Left lung (tissue), 10 donors: ENCODE data around the gene TAF1D. TPM values are rescaled to one million over a fixed set of nuclear protein-coding genes. Genes with fewer than 3 reads are reported as not detected.

Experiments used
- ATAC-seq: fragments of 200-7000 bp; cut with Tn5 transposase; one replicate; pipeline ENCODE4 v1.9.1; 2020; ENCODE audit warnings: moderate library complexity
- DNase-seq, 4 donors: peaks; one replicate each; pipeline ENCODE4 v3.0.0-alpha.2; 2013 to 2020
- H3K27ac ChIP-seq, 2 donors: fragments of 200-600 bp; sonication (generic) in 1 of 2; one replicate each; pipeline versions ENCODE4 v1.5.0 to v1.8.0; 2020 to 2021
- H3K27me3 ChIP-seq, 2 donors: fragments of 200-600 bp; sonication (generic) in 1 of 2; one replicate each; pipeline versions ENCODE4 v1.5.0 to v1.8.0; 2020 to 2021
- H3K36me3 ChIP-seq, 2 donors: fragments of 200-600 bp; sonication (generic) in 1 of 2; one replicate each; pipeline versions ENCODE4 v1.5.0 to v1.8.0; 2020 to 2021
- H3K4me1 ChIP-seq, 2 donors: fragments of 200-600 bp; one replicate each; pipeline ENCODE4 v1.8.0; 2021
- H3K4me3 ChIP-seq, 2 donors: fragments of 200-600 bp; sonication (generic) in 1 of 2; one replicate each; pipeline versions ENCODE4 v1.5.0 to v1.8.0; 2020 to 2021; ENCODE audit warnings: mild to moderate bottlenecking in 1 of 2
- H3K9me3 ChIP-seq, 2 donors: fragments of 200-600 bp; sonication (generic) in 1 of 2; one replicate each; pipeline versions ENCODE4 v1.5.0 to v1.8.0; 2020 to 2021
- intact Hi-C, 2 donors: fragments of 100-400 bp; cut with DNase I; formaldehyde crosslinking; loops; one replicate each; pipeline versions ENCODE4 v1.11.2 to v1.14.2; 2022
- polyA plus RNA-seq, 6 donors: library from polyadenylated mRNA; unstranded; fragments of 120-200 nt; gene quantifications; one replicate each; pipeline ENCODE4 v1.2.1, GENCODE V29; 2013; ENCODE audit not compliant: insufficient read length in 6 of 6
- total RNA-seq, 2 donors: library from RNA; stranded (reverse); fragmentation: NEBNext Ultra II Directional; extraction: Animal tissue kit (Norgen Biotek cat#: 25700); gene quantifications; one replicate each; pipeline ENCODE4 v1.2.1, GENCODE V29; 2021
- TF ChIP-seq, protein P1 (sequence below), 2 donors: fragments of 200-600 bp; sonication (generic) in 1 of 2; IDR thresholded peaks; one replicate each; pipeline versions ENCODE4 v1.5.0 to v1.8.0; 2021; ENCODE audit warnings: antibody characterized with exemption in 2 of 2
- donor health status: DM: no; HTN: yes; CAD: no.
- donor health status: DM: no; HTN: no; CAD: no.

TAF1D gene
- total and polyA plus RNA-seq, 8 donors: 78.9 to 242 (median 175) TPM

DNA sequence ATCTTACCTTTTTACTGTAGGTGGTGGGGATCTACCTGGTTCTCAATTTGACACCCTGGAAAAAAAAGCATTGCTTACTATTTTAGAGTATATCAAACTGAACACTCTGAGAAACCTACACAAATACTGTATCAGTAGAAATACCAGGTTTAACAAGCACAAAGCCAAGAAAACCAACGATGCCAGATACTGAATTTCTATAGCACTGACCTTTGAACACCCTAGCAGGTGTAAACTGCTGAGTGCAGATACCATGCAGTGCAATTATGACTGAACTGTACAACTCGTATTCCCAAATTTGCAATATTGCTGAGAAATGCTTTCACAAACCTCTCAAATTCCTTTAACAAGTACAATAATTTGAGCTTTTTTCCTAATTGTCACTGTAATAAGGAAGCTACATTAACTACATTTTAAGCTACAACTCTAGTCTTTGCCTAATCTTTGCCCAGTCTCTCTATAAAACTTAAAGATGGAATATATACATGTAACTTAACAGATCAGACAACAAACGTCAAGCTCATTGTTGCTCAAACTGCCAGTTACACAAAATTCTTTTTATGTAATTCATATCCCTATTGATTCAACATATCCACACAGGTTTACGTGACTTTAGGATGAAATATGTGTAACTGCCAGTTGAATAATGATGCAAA lies 8.9 kb downstream of the TAF1D start:
- Histone ChIP-seq H3K4me1 (peaks cover 0 to 33% of the 10 kb centered on the region in 2 donors), H3K4me3 (no peak overlapping the region), H3K9me3 (no peaks in the 10 kb centered on the region), H3K36me3 (peaks cover 0 to 100% of the 10 kb centered on the region in 2 donors), H3K27me3 (no peaks in the 10 kb centered on the region), H3K27ac (no peak overlapping the region)
- intact Hi-C loops: loop anchor here in 1 of 2 donors (10.0 kb wide), 1 partner anchor 62 kb away; no protein-coding TSS in a partner anchor
- TF ChIP-seq, protein P1, sequence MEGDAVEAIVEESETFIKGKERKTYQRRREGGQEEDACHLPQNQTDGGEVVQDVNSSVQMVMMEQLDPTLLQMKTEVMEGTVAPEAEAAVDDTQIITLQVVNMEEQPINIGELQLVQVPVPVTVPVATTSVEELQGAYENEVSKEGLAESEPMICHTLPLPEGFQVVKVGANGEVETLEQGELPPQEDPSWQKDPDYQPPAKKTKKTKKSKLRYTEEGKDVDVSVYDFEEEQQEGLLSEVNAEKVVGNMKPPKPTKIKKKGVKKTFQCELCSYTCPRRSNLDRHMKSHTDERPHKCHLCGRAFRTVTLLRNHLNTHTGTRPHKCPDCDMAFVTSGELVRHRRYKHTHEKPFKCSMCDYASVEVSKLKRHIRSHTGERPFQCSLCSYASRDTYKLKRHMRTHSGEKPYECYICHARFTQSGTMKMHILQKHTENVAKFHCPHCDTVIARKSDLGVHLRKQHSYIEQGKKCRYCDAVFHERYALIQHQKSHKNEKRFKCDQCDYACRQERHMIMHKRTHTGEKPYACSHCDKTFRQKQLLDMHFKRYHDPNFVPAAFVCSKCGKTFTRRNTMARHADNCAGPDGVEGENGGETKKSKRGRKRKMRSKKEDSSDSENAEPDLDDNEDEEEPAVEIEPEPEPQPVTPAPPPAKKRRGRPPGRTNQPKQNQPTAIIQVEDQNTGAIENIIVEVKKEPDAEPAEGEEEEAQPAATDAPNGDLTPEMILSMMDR (IDR thresholded peaks at IDR 0.05): no peak
- ATAC-seq (no peak), DNase-seq (no peak)

DNA sequence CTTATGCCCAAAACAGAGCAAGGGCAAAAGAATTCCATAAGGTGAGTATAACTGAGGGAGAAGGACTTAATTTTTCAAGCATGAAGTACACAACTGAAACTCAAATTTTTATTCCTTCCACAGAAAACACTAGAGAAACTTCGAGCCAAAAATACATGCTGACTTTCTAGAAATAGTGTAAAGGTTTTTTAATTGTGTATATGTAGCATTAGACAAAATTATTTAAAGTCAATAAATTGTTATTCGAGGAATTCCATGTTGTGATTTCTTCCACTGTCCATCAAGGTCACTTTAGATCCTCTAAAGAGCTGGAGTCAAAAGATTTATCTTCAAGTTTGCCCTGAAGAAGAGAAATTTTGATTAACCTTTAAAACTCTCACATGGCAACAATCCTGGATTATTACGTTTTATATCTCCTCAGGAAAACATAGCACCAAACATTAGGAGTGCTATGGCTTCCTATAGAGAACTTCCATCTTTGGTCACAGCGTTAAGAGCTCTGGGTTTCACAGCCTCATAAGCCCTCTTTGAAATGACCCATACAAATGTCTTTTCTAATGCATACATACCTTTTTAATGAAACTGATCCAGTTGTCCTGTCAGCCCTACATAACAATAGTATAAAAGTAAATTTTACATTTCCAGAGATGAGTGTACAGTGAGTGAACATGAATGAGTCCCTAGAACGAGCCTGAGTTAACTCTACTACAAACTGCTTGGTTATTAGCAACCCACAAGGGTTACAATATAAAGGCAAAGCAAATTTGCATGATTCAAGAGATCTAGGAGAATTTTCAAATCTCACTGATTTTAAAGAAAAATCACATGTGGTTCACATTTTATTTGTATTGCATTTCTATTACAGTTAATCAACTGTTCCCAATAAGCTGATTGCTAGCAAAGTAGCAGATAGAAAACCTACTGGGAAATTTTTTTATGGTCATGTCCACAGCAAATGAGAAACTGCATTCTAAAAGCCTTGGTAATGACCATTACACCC lies 10.9 kb downstream of the TAF1D start:
- Histone ChIP-seq H3K36me3 (peaks cover 0 to 97% of the 10 kb centered on the region in 2 donors), H3K4me3 (no peak overlapping the region), H3K27me3 (no peaks in the 10 kb centered on the region), H3K9me3 (no peaks in the 10 kb centered on the region), H3K27ac (no peak overlapping the region), H3K4me1 (peaks cover 0 to 19% of the 10 kb centered on the region in 2 donors)
- TF ChIP-seq, protein P1 (IDR thresholded peaks at IDR 0.05): no peak
- ATAC-seq (no peak), DNase-seq (no peak)
- intact Hi-C loops: loop anchor here in 1 of 2 donors (10.0 kb wide), 1 partner anchor 64 kb away; no protein-coding TSS in a partner anchor

- no peak overlapping the region for H3K4me3 ChIP-seq
- DNase-seq (no peak), ATAC-seq (no peak)
- H3K27ac ChIP-seq: no peak overlapping the region
- intact Hi-C loops: no loop called here
- H3K4me1 ChIP-seq: peaks cover 0 to 7% of the 10 kb centered on the region in 2 donors
- no peaks in the 10 kb centered on the region for H3K9me3 ChIP-seq
- no peaks in the 10 kb centered on the region for H3K27me3 ChIP-seq
- TF ChIP-seq, protein P1 (IDR thresholded peaks at IDR 0.05): no peak
- H3K36me3 ChIP-seq: peaks cover 0 to 97% of the 10 kb centered on the region in 2 donors
Observed at GRCh38 chr11:93729129-93729616, 12.1 kb downstream of the TAF1D start.

DNA sequence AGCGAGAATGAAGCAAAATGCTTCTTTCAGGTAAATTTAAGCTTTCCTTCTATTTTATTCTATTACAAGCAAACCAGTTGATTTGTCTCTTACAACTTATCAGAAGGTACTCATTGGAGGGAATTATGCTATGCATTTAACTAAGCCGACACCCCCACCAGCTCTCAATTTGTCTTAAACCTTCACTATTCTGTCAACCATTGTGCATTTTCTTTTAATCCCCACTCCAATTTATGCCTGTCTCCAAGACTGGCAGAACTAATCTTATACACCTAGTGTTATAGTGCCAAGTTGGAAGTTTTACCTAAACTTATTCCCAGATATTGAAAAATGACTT lies 12.5 kb downstream of the TAF1D start:
- Histone ChIP-seq H3K36me3 (peaks cover 0 to 94% of the 10 kb centered on the region in 2 donors), H3K4me1 (peaks cover 0 to 3% of the 10 kb centered on the region in 2 donors), H3K27me3 (no peaks in the 10 kb centered on the region), H3K9me3 (no peaks in the 10 kb centered on the region), H3K27ac (no peak overlapping the region), H3K4me3 (no peak overlapping the region)
- DNase-seq (no peak), ATAC-seq (no peak)
- TF ChIP-seq, protein P1 (IDR thresholded peaks at IDR 0.05): no peak
- intact Hi-C loops: no loop called here
